GM08714 (cell line): ENCODE results near the gene ABHD16B.
"Not testable (repeated sequence)": the region's sequence is repeated elsewhere in the genome, so short reads cannot be mapped to it uniquely, and the experiment has no call there.

Experiments used
- H3K4me3 ChIP-seq: fragments of 200-500 bp; sonication (Bioruptor generic); 2 replicates; pipeline ENCODE4 v1.5.1; 2014; ENCODE audit warnings: mild to moderate bottlenecking, low read length, inconsistent platforms
- ZNF274 ChIP-seq: IDR thresholded peaks from 2 replicates; pipeline ENCODE4 v1.6.1; 2012; ENCODE audit warnings: mild to moderate bottlenecking, low read depth, low read length

The ABHD16B gene

GRCh38 chr20:63868264-63868663 lies 7.0 kb downstream of the ABHD16B start:
- TF ChIP-seq ZNF274, result no peak
- H3K4me3 ChIP-seq, result no peak overlapping the region

- no peak overlapping the region for H3K4me3 ChIP-seq
- no peak for TF ChIP-seq ZNF274
Observed at GRCh38 chr20:63873477-63873971, 12.2 kb downstream of the ABHD16B start.

DNA sequence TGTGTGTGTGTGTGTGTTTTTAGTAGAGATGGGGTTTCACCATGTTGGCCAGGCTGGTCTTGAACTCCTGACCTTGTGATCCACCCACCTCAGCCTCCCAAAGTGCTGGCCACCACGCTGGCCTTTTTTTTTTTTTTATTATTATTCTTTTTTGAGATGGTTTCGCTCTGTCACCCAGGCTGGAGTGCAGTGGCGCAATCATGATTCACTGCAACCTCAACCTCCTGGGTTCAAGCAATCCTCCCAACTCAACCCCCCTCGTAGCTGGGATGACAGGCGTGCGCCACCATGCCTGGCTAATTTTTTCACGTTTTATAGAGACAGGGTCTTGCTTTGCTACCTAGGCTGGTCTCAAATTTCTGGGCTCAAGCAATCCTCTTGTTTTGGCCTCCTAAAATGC lies 12.9 kb downstream of the ABHD16B start:
- not testable (repeated sequence) for H3K4me3 ChIP-seq

GRCh38 chr20:63876489-63877036 lies 15.3 kb downstream of the ABHD16B start:
- no peak overlapping the region for H3K4me3 ChIP-seq
- TF ChIP-seq ZNF274, result no peak

GRCh38 chr20:63877755-63878470 lies 16.6 kb downstream of the ABHD16B start:
- TF ChIP-seq ZNF274, result no peak
- no peak overlapping the region for H3K4me3 ChIP-seq

DNA sequence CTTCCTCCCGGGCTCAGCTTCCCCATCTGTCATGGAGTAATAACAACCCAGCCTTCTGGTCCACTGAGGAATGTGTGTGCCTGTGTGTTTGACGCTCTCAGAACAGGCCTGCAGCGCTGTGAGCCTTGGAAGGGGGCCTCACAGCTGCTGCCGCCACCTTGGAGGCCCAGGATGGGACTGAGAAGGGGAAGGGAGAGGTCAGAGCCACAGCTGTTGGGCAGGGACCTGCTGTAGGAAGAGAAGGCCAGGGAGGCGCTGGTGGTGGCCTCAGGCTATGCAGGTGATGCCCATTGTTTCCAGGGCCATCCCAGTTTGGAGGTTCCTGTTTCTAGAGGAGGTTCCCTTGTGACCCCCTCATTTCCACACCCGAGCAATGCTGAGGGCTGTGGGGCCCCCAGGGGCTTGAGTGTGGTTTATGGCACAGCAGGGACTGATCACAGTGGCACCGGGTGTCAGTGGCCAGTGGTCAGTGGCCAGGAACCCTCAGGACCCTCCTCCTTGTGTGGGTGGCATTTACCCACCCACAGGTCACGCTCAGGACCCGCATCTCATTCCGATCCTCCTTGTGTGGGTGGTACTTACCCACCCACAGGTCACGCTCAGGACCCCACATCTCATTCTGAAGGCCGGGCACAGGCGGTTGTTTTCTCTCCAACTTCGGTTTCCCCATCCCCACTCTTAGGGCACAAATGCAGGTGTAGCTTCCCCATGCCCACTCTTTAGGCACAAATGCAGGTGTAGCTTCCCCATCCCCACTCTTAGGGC lies 17.8 kb downstream of the ABHD16B start:
- TF ChIP-seq ZNF274, result no peak
- no peak overlapping the region for H3K4me3 ChIP-seq

DNA sequence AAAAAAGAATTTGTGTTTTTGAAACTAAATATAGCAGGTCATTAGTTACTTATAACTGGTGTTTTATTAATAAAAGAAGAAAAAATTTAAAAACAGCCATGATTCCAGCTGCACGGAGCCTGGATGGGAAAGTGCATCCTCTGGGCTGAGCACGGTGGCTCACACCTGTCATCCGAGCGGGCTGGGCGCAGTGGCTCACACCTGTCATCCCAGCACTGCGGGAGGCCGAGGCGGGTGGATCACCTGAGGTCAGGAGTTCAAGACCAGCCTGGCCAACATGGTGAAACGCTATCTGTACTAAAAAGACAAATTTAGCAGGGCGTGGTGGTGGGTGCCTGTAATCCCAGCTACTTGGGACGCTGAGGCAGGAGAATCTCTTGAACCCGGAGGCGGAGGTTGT lies 19.6 kb downstream of the ABHD16B start:
- H3K4me3 ChIP-seq, result not testable (repeated sequence)

- TF ChIP-seq ZNF274, result no peak
- no peak overlapping the region for H3K4me3 ChIP-seq
Observed at GRCh38 chr20:63881451-63882226, 20.3 kb downstream of the ABHD16B start.

GRCh38 chr20:63882257-63883200 lies 21.2 kb downstream of the ABHD16B start:
- H3K4me3 ChIP-seq, result no peak overlapping the region
- no peak for TF ChIP-seq ZNF274

- TF ChIP-seq ZNF274, result no peak
Observed at GRCh38 chr20:63883201-63883593, 21.9 kb downstream of the ABHD16B start.

DNA sequence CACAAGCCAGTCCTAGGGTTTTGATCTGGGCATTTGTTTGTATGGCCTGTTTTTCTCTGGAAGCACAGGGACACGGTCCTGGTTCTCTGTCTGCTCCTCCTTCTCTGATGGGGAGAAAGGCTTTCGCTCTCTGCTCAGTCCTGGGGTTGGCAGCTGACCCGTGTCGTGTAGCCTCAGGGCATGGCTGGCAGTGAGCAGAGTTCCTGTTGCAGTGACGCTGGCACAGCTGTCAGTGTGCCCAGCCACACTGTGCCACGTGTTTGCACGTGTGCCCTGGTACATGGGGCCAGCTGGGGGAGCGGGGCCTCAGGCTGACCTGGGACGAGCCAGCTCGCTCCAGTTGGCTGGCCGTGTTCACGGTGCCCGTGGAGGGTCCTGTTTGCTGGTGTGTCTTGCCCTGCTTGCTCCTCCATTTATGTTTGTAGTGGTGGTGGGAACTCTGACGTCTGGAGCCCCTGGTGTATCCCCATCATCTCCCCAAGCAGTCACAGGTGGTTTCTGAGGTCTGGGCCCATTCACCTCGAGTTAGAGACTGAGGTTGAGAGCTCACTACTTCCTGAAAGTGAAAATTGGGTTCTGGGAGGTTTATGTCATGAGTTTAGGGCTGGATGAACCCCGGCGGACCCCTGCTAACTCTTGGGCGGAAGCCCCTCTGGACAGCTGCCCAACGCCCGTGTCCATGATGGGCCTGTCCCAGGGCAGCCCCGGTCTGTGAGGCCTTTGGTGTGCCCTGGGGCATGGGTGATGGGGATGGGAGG lies 23.4 kb downstream of the ABHD16B start:
- TF ChIP-seq ZNF274, result no peak

More at GRCh38 chr20:63883201-63883593, 21.9 kb downstream of the ABHD16B start:
- no peak overlapping the region for H3K4me3 ChIP-seq

DNA sequence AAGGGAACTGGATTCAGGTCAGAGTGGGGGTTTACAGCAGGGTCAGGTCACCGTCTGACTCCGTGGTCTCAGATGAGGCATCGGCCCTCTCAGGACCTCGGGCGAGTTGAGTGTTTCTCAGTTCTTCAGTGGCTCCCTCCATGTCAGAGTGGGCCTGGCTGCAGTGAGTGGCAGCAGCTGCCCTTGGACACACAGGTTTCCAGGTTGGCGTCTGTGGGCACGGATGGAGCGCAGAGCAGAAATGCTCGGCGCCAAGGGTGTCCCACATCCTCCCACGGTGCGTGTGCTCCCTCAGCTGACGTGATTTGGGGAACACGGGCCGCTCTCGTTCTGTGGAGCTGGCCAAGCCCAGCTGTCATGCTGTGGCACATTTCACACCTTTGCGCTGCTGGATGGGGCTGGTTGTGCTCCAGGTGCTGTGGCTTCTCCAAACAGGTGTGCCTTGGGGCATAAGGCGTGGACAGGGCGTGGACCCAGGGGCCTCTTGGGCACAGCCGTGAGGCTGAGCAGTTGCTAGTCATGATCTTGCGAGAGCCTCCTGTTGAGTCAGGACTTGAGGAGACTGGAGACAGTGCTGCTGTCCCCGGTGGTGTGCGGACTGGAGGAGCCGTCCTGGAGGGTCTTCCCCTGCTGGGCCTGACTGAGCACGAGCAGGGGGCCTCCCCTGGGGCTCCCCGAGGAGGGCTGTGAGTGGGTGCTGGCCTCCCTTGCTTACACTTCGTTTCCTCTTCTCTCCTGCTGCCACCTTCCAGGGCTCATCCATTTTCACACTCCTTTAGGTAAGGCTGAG lies 24.2 kb downstream of the ABHD16B start:
- TF ChIP-seq ZNF274, result no peak
- no peak overlapping the region for H3K4me3 ChIP-seq

More for the DNA sequence above, 23.4 kb downstream of the ABHD16B start:
- H3K4me3 ChIP-seq, result no peak overlapping the region
